ENCODE results near the gene CCDC93. TPM values are rescaled to one million over a fixed set of nuclear protein-coding genes. Genes with fewer than 3 reads are reported as not detected.

CCDC93 gene
- total RNA-seq, 1 experiment from 2014 or later, result 34.7 TPM

DNA sequence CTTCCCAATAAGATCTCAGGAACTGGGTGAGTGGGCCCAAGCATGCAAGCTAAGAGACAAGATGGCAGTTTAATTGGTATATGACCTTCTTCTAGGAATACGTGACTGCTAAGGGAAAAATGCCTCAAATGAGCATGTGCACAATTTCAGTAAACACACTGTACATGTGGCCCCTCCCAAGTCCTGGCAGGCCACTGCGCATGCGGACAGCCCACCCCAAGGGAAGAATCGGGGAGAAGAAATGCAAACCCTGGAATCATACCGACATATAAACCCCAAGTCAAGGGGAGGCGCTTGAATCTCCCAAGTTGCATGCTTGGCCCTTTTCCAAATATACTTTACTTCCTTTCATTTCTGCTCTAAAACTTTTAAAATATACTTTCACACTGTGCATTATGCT, 15.2 kb upstream of the CCDC93 start:
- ChIA-PET POLR2A (no interaction called here), CTCF (no interaction called here)
- BruUV-seq (replicated peaks), result no TSS peak
- Histone ChIP-seq H3K4me1 (no peaks in the 10 kb centered on the region), H3K9me3 (no peaks in the 10 kb centered on the region; the same call in 1 of the 2 replicates), H3K27me3 (replicated peaks; ENCODE audit: control insufficient read depth, insufficient read depth, low read length) (no peaks in the 10 kb centered on the region), H3K4me3 (ENCODE audit: low read depth, low read length) (no peak overlapping the region), H3K36me3 (ENCODE audit: control insufficient read depth, insufficient read depth, low read length) (no peaks in the 10 kb centered on the region)
- Mint-ChIP-seq H3K4me1 (ENCODE audit: low read depth, unreplicated experiment) (no peaks in the 10 kb centered on the region), H3K27ac (ENCODE audit: unreplicated experiment) (no peak overlapping the region), H3K27me3 (ENCODE audit: insufficient read depth, unreplicated experiment) (peaks cover 17% of the 10 kb centered on the region), H3K4me3 (ENCODE audit: unreplicated experiment) (no peak overlapping the region), H3K36me3 (ENCODE audit: insufficient read depth, unreplicated experiment) (no peaks in the 10 kb centered on the region), H3K9me3 (ENCODE audit: unreplicated experiment) (no peaks in the 10 kb centered on the region)
- intact Hi-C loops (cut with micrococcal nuclease; ENCODE audit: unreplicated experiment), result no loop called here
- TF ChIP-seq, protein P1, sequence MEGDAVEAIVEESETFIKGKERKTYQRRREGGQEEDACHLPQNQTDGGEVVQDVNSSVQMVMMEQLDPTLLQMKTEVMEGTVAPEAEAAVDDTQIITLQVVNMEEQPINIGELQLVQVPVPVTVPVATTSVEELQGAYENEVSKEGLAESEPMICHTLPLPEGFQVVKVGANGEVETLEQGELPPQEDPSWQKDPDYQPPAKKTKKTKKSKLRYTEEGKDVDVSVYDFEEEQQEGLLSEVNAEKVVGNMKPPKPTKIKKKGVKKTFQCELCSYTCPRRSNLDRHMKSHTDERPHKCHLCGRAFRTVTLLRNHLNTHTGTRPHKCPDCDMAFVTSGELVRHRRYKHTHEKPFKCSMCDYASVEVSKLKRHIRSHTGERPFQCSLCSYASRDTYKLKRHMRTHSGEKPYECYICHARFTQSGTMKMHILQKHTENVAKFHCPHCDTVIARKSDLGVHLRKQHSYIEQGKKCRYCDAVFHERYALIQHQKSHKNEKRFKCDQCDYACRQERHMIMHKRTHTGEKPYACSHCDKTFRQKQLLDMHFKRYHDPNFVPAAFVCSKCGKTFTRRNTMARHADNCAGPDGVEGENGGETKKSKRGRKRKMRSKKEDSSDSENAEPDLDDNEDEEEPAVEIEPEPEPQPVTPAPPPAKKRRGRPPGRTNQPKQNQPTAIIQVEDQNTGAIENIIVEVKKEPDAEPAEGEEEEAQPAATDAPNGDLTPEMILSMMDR (IDR thresholded peaks at IDR 0.05; ENCODE audit: insufficient read depth in 1 of 2, low read depth in 1 of 2, low read length in 1 of 2, severe bottlenecking in 1 of 2, unreplicated experiment in 1 of 2), result no peak
- no peak for DNase-seq

DNA sequence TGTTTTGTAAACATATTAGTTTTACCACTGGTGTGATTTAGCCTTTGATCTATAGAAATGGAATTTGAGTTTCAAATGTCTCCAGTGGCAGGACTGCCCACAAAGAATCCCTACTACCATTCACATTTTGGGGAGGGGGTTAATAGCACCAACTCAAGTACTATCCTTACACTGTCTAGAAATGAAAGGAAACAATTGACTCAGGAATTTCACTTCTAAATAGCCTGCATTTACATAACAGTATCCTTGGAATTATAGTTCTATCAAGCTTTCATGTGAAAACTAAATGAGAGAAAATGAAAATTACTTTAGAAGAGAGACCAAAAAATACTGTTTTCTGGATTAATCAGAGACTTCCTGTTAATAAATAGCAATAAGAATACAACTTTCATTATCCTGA, 7.5 kb upstream of the CCDC93 start:
- Mint-ChIP-seq H3K27ac (ENCODE audit: unreplicated experiment) (no peak overlapping the region), H3K4me1 (ENCODE audit: low read depth, unreplicated experiment) (no peaks in the 10 kb centered on the region), H3K27me3 (ENCODE audit: insufficient read depth, unreplicated experiment) (peaks cover 9% of the 10 kb centered on the region), H3K36me3 (ENCODE audit: insufficient read depth, unreplicated experiment) (no peaks in the 10 kb centered on the region), H3K4me3 (ENCODE audit: unreplicated experiment) (no peak overlapping the region), H3K9me3 (ENCODE audit: unreplicated experiment) (no peaks in the 10 kb centered on the region)
- ChIA-PET POLR2A (no interaction called here), CTCF (no interaction called here)
- Histone ChIP-seq H3K9me3 (no peaks in the 10 kb centered on the region), H3K36me3 (ENCODE audit: control insufficient read depth, insufficient read depth, low read length) (no peaks in the 10 kb centered on the region), H3K4me3 (ENCODE audit: low read depth, low read length) (no peak overlapping the region), H3K27me3 (replicated peaks; ENCODE audit: control insufficient read depth, insufficient read depth, low read length) (no peaks in the 10 kb centered on the region), H3K4me1 (no peaks in the 10 kb centered on the region)
- TF ChIP-seq, protein P1 (IDR thresholded peaks at IDR 0.05; ENCODE audit: insufficient read depth in 1 of 2, low read depth in 1 of 2, low read length in 1 of 2, severe bottlenecking in 1 of 2, unreplicated experiment in 1 of 2), result no peak
- intact Hi-C loops (cut with micrococcal nuclease; ENCODE audit: unreplicated experiment), result no loop called here
- no peak for DNase-seq
- no TSS peak for BruUV-seq (replicated peaks)

DNA sequence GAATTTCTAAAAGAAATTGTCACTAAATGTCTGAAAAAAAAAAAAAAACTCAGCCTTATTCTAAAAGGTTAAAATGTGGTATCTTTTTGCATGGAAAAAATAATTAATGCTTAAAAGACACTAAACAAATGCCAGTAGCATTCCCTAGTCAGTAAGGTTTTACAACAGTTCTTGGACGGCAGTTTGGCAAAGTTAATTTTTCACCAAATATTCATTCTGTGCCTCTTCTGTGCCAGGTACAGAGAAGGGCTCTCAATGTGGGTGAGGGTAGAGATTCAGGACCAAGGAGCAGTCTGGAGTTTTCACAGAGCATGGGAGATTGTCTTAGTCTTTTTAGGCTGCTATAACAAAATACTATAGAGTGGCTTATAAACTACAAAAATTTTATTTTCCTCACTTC, 6.0 kb upstream of the CCDC93 start:
- ChIA-PET POLR2A (no interaction called here), CTCF (no interaction called here)
- DNase-seq, result no peak
- Mint-ChIP-seq H3K4me3 (ENCODE audit: unreplicated experiment) (no peak overlapping the region), H3K27ac (ENCODE audit: unreplicated experiment) (no peak overlapping the region), H3K9me3 (ENCODE audit: unreplicated experiment) (no peaks in the 10 kb centered on the region), H3K27me3 (ENCODE audit: insufficient read depth, unreplicated experiment) (peaks cover 9% of the 10 kb centered on the region), H3K4me1 (ENCODE audit: low read depth, unreplicated experiment) (no peaks in the 10 kb centered on the region), H3K36me3 (ENCODE audit: insufficient read depth, unreplicated experiment) (no peaks in the 10 kb centered on the region)
- H3K27me3 ChIP-seq (replicated peaks; ENCODE audit: control insufficient read depth, insufficient read depth, low read length), result no peaks in the 10 kb centered on the region
- no peaks in the 10 kb centered on the region for H3K4me1 ChIP-seq
- no peaks in the 10 kb centered on the region for H3K9me3 ChIP-seq
- no peaks in the 10 kb centered on the region for H3K36me3 ChIP-seq (ENCODE audit: control insufficient read depth, insufficient read depth, low read length)
- no peak overlapping the region for H3K4me3 ChIP-seq (ENCODE audit: low read depth, low read length)
- TF ChIP-seq, protein P1 (IDR thresholded peaks at IDR 0.05; ENCODE audit: insufficient read depth in 1 of 2, low read depth in 1 of 2, low read length in 1 of 2, severe bottlenecking in 1 of 2, unreplicated experiment in 1 of 2), result no peak
- no TSS peak for BruUV-seq (replicated peaks)
- intact Hi-C loops (cut with micrococcal nuclease; ENCODE audit: unreplicated experiment), result no loop called here
